Activated T-cell treated with anti-CD3 and anti-CD28 coated beads for 1 hour (primary cell): ENCODE results near the gene TSPAN16.
"Not testable (repeated sequence)": the region's sequence is repeated elsewhere in the genome, so short reads cannot be mapped to it uniquely, and the experiment has no call there.

Source experiments
- DNase-seq: peaks from one replicate; pipeline ENCODE4 v3.0.0-alpha.2; 2020; ENCODE audit warnings: low read depth

The TSPAN16 gene

GRCh38 chr19:11346104-11346940, 50.4 kb downstream of the TSPAN16 start, which contains the start of the genes CCDC159 and TMEM205:
CCDC159 (plus strand) TSS chr19:11346519; CDS start chr19:11346607, 88 bp downstream.
TMEM205 (minus strand) TSS chr19:11346268; CDS start chr19:11345619, 649 bp downstream.
- DNase-seq, result peak; percentile 95

DNA sequence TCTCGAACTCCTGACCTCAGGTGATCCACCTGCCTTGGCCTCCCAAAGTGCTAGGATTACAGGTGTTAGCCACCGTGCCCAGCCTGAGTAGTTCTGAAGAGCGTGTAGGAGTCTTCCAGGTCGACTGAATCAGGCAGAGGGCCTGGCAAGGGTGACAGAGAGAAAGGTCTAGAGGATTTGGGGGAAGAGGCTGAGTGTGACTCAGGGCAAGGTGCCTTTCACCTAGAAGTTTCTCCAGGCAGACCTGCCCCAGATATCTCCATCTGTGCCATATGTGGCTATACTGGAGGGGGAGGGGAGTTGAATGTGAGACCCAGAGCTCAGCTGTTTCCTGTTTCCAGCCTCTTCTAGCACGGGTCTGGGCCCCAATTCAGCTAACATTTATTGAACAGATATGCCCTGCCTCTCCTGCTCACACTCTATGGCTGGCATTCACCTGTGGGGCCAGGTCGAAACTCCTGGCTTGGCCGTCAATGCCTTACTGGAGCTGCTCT, 51.6 kb downstream of the TSPAN16 start:
- DNase-seq, result no peak

DNA sequence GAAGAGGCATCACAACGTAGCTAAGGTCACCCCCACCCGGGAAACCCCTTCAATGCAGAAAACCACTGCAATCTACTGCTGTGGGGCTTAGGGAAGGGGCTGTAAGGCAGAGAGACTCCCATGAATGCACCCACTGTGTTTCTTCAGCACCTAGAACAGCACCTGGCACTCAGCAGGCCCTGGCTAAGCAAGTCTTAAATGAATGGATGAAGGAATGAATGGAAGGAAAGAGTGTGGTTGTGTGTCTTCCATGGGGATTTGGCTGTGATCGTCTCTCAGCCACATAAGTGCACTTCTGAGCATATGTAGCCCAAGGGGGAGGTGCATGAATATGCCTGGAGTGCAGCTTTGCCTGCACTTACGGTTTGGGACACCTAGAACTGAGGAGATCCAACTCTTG, 53.2 kb downstream of the TSPAN16 start:
- DNase-seq, result no peak

- DNase-seq, result not testable (repeated sequence)
These were observed 58.1 kb downstream of the TSPAN16 start for GRCh38 chr19:11354102-11354501.

DNA sequence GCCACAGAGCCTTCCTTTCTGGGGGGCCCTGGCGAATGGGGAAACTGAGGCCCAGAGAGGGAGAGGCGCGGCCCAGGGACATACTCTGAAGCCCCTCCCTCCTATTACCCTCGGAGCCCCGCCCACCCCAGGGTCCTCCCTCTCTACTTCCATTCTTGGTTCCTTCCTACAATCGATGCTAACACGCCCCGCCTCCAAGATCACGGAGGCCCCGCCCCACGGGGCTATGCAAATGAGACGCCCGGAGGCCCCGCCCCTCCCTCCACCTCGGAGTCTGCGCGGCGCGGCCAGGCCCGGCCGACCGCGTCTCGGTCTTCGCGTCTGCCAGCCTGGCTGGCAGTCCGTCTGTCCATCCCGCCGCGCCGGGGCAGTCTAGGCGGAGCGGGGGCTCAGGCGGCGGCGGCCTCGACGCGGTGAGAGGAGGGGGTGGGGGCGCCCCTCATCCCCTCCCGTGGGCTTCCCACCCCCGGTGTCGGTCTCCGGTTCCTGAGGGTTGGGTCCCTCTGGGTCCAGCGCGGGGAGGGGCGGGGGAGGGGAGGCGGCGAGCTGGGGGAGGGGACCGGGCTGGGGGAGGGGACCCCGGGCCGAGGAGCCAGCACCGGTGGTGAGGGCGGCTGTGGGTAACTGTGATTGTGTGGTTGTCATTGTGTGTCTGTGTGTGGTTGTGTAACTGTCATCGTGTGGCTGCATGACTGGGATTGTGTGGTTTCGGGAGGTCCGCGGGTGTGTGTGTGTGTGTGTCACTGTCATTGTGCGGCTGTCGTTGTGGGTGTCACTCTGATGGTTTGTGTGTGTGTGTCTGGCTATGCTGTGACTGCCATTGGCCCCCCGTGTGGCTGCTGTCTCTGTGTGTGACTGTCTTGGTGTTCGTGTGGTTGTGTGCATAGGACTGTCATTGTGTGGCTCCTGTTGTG, 59.5 kb downstream of the TSPAN16 start, which contains the start of gene PLPPR2:
Gene PLPPR2 (plus strand): TSS at position 273 of the 914 bp plus-strand sequence. CDS start 2,242 bp downstream, outside the sequence.
- DNase-seq, result peak; percentile 71

- no peak for DNase-seq
These were observed 60.1 kb downstream of the TSPAN16 start for GRCh38 chr19:11356074-11356397.

GRCh38 chr19:11356676-11357550, 61.0 kb downstream of the TSPAN16 start:
- no peak for DNase-seq

- DNase-seq, result no peak
These were observed 63.5 kb downstream of the TSPAN16 start for GRCh38 chr19:11359421-11359820.

- DNase-seq, result no peak
These were observed 65.2 kb downstream of the TSPAN16 start for GRCh38 chr19:11361037-11361770.

DNA sequence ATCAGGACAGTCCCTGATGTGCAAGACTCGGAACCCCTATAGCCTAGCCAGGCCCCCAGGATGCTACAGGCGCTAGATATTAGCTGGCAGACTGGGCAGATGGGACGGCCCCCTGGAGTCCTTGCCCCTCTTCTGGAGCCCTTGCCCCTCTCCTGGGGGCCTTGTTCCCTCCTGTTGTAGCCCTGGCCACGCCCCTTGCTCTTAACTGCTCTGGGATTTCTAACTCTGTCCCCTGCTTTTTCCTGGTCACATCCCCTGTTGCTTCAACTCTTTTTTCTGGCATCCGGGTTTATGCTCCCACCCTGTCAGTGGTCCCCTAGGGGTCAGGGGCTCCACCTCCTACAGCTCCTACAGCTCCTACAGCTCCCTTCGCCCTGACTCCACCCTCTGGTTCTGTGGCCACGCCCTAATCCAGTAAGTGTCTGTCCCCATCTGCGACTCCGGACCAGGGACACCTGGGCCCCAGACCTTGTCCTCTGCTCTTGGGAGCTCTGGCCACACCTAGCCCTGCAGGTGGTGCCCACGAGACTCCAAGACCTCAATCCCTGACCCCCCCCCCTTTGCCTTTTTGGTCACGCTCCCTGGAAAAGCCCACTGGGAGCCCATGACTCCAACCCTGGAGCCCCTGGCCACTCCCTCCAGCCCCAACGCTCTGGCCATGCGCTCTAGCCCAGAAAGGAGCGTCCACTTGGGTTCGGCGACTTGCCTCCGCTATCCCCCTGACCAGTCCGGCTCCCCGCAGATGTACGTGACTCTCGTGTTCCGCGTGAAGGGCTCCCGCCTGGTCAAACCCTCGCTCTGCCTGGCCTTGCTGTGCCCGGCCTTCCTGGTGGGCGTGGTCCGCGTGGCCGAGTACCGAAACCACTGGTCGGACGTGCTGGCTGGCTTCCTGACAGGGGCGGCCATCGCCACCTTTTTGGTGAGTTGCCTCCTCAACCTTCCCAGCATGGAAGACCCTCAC, 66.1 kb downstream of the TSPAN16 start:
- no peak for DNase-seq

DNA sequence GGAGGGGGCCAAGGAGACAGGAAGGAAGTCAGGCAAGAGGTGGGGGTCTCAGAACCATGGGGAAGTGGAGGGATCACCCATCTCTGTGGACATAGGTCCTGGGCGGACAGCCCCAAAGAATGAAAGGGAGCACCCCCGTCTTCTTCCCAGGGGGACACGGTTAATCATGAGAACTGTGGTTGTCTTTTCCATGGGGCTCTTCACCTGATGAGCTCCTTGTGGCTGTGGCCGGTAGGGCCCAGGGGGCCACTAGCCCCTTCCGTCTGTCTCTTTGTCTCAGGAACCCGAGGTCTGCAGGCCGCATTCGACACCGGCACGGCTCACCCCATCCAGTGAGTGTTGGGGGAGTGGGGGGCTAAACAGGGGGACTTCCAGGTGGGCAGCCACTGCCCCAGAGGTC, 67.9 kb downstream of the TSPAN16 start:
- DNase-seq, result no peak

- no peak for DNase-seq
These were observed 68.4 kb downstream of the TSPAN16 start for GRCh38 chr19:11364296-11364904.

- DNase-seq, result no peak
These were observed 69.0 kb downstream of the TSPAN16 start for GRCh38 chr19:11364935-11365334.
